Right ventricle myocardium superior (tissue), 1 donor: ENCODE measurements around the gene GSG1L2. TPM values are rescaled to one million over a fixed set of nuclear protein-coding genes. Genes with fewer than 3 reads are reported as not detected.
"Not testable (repeated sequence)": the region's sequence is repeated elsewhere in the genome, so short reads cannot be mapped to it uniquely, and the experiment has no call there.

Source experiments
- ATAC-seq: fragments of 200-7000 bp; cut with Tn5 transposase; one replicate; pipeline ENCODE4 v1.9.1; 2020; ENCODE audit warnings: mild to moderate bottlenecking; ENCODE audit not compliant: poor library complexity
- DNase-seq: peaks from one replicate; pipeline ENCODE4 v3.0.0-alpha.2; 2020
- intact Hi-C: fragments of 100-400 bp; cut with DNase I; formaldehyde crosslinking; loops from one replicate; pipeline ENCODE4 v1.11.2; 2022
- total RNA-seq: library from RNA; stranded (reverse); fragmentation: NEBNext Ultra II Directional; extraction: Animal tissue kit (Norgen Biotek cat#: 25700); gene quantifications from one replicate; pipeline ENCODE4 v1.2.1, GENCODE V29; 2021
- donor health status: DM: no; HTN: yes; CAD: no; lungs with severe emphysema.

The GSG1L2 gene
- total RNA-seq, 1 donor from 2014 or later, result not detected

DNA sequence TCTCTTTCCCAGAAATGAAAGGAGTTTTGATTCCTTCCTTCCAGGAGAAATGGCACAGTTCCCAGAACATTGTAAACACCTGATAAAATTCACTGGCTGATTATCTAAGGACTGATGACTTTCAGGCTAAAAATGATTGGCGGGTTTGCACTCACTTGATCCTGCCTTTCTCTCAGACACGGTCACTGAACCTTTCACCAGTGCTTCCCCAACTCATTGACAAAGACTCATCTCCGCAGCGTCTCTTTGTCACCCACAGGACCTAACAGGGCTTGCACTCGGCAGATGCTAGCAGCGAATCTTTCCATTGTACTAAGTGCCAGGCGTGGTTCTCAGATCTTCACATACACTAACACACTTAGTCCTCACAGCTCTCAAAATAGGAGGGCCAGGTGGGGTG is 23.2 kb downstream of the GSG1L2 start:
- intact Hi-C loops, result loop anchor here (10.0 kb wide), 1 partner anchor 86 kb away; no protein-coding TSS in a partner anchor
- DNase-seq (no peak), ATAC-seq (peak; percentile 44)

DNA sequence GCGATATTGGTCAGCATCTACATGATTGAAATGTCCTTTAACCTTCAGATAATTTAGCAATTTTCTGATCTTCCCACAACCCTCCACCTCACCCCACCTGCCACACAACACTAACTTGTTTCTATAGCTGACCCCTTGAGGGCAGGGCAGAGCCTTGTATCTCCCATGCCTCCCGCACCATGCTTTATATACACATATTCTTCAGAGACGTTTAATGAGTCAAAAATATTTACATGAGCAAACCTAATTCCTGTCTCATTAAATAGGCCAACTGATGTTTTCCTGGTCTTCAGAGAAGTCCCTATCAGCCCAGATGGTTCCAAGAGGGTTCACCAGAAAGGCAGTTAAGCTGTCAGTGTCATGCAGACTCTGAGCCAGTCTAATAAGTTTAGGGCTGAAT is 23.9 kb downstream of the GSG1L2 start:
- intact Hi-C loops, result loop anchor here (10.0 kb wide), 1 partner anchor 87 kb away; no protein-coding TSS in a partner anchor
- no peak for ATAC-seq

GRCh38 chr17:9792181-9792840 is 29.6 kb downstream of the GSG1L2 start:
- intact Hi-C loops, result loop anchor here (10.0 kb wide), 1 partner anchor 92 kb away; no protein-coding TSS in a partner anchor
- ATAC-seq, result no peak
- DNase-seq, result no peak

More for the DNA sequence above, 23.9 kb downstream of the GSG1L2 start:
- DNase-seq, result no peak

GRCh38 chr17:9790889-9791876 is 30.7 kb downstream of the GSG1L2 start, which contains the start of gene DHRS7C:
TSS of gene DHRS7C (minus strand) at chr17:9791592. CDS start at chr17:9791284, 308 bp downstream.
- intact Hi-C loops, result loop anchor here (10.0 kb wide), 1 partner anchor 94 kb away; no protein-coding TSS in a partner anchor
- DNase-seq (peak; percentile 66), ATAC-seq (peak; percentile 93)

DNA sequence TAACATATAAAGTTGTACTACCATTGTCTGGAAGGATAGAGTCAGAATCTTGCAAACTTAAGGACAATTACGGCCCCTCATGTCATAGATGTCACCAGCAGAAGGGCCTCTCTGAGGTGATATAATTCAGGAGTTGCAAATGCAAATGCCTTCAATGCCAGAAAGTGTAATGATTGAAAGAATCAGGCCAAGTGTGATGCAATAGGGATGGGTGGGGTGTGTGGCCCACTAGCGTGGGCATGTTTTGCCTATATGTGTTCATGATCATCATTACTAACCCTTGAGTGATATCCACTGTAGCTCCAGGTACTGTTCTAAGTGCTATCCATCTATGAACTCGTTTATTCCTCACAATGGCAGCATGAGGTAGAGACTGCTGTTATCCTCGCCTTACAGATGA is 31.6 kb downstream of the GSG1L2 start:
- intact Hi-C loops, result loop anchor here (10.0 kb wide), 1 partner anchor 94 kb away; no protein-coding TSS in a partner anchor
- ATAC-seq, result no peak

DNA sequence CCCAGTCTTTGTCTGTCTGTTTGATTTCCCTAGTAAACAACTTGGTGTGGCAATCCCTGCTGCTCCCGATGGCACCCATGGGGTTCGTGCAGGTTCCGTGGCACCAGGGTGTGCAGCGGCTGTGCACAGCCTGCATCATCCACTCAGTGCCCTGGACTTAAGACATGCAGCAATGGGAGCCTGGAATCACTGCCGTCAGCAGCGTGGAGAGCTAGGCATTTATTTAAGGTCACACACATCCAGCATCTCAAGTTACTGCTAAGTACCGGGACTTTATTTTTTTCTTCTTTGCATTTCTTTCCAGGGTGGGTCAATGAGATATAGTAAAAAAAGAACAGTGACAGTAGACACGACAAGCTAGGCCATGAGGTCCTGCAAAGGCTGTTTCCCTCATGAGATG is 33.3 kb downstream of the GSG1L2 start:
- DNase-seq, result no peak
- no peak for ATAC-seq
- intact Hi-C loops, result no loop called here

More for the DNA sequence above, 31.6 kb downstream of the GSG1L2 start:
- no peak for DNase-seq

DNA sequence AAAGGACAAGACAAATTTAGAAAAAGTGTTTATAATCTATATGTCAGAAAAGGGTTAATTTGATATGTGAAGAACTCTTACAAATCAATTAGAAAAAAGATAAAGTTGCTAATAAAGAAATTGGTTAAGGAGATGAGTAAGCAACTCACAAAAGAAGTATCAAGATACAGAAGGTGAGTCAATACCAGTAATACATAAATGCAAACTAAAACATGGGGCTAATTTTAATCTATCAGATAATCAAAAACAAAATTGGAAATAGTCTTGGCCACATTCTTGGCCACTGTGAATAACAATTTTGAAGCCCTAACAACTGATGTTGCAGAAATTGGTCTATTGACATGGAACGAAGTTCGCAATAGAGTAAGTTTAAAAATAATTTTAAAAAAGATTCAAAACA is 37.3 kb downstream of the GSG1L2 start:
- intact Hi-C loops, result no loop called here
- ATAC-seq (no peak), DNase-seq (no peak)

DNA sequence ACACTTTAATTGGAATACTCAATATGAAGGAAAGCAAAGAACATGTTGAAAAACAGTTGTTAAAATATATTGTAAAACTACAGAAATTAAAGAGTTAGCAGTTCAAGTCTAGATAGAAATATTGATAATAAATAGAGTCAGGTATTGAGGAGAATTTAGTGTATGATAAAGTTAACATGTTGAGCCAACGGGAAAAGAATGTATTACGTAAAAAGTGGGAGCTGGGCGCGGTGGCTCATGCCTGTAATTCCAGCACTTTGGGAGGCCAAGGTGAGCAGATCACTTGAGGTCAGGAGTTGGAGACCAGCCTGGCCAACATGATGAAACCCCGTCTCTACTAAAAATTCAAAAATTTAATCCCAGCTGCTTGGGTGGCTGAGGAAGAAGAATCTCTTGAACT is 38.4 kb downstream of the GSG1L2 start:
- DNase-seq, ATAC-seq, intact Hi-C loops: not testable (repeated sequence)

GRCh38 chr17:9783050-9783449 is 38.8 kb downstream of the GSG1L2 start:
- intact Hi-C loops, result no loop called here
- DNase-seq (no peak), ATAC-seq (no peak)

DNA sequence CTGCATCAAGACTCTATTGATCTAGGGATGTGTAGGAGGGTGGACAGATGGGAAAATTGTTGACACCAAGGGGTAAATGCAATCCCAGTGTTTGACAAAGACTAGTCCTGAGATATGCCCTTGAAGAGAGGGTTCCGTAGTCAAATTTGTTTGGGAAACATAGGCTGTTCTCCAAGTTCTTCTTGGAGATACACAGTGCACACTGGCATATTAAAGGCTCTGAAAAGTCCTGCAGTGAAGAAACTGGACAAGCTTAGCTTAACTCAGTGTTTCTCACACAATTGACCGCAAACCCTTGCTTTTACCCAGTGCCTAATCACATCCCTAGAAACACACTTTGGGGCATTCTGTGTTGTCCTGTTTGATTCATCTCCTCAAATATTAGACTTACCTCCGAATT is 41.3 kb downstream of the GSG1L2 start:
- intact Hi-C loops, result no loop called here
- DNase-seq (no peak), ATAC-seq (no peak)

DNA sequence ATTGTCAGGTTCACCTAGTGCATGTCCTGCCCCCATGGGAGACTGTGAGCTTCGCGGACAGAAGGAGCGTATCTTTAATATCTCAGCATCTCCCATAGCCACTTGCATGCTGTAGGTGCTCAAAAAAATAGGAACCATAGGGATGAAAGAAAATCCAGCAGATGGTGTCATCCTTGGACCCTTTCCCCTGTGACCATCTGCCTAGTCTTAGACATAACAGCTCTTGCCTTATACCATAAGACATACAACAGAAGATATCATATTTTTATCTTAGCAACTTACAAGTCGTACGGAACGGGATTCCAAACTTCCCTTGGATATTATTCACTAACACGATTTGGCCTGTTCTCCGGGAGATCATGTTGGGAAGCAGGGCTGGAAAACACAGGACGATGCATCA is 45.0 kb downstream of the GSG1L2 start:
- ATAC-seq (no peak), DNase-seq (no peak)
- intact Hi-C loops, result no loop called here

GRCh38 chr17:9772658-9773057 is 49.2 kb downstream of the GSG1L2 start:
- DNase-seq, result no peak
- intact Hi-C loops, result no loop called here
- ATAC-seq, result no peak

GRCh38 chr17:9771465-9771864 is 50.4 kb downstream of the GSG1L2 start:
- no peak for ATAC-seq
- intact Hi-C loops, result no loop called here
- DNase-seq, result no peak

DNA sequence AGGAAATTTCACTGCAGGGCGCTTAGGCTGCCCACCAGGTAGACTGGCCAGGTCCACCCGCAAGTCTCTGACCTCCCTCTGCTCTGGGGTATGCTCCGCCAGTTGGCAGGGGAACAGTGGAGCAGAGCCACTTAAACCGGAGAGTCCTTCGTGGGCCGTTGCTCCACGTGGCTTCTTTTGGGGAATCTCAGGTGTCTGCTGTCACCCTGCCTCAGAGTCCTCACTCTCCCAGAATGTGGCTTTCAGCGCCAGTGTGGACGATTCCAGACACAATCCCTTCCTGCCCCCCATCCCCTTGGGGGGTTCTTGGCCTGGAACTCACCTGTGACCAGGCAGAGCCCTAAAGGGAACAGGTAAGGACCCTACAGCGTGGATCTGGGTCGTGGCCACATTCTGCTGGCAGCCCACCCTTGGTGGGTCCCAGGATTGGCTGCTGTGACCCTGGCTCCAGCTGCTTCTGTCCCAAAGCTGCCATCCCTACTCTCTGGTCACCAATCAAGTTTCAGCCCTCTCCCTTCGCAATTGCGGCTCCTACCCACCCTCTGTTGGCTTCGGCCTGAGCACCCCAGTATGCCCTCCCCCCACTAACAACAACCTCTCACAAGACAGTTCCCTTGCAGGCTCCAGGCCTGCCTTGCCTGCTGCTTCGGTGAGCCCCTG is 52.7 kb downstream of the GSG1L2 start:
- DNase-seq, result no peak

DNA sequence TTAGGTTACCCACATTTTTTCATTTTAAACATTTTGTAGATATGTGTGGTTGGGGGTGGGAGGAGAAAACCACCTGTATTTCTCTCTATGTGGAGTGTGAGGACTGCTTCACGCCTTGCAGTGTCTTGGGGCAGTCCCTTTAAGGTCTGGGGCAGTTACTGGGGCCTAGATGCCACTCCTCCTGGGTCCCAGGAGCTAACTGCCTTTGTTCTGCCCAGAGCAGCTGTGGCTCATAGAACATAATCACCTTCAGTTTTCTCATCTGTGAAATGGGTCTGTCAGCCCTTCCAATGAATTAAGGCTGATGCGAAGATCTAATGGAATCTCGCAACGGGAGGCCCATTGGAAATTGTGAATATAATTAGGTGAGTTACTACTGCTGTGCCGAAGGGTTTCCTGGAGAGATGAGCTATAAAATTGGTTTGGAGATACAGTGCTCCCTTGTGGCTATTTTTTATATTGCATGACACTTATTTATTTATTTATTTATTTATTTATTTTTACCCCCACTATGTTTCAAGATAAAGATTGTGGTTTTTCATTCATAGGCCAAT is 53.4 kb downstream of the GSG1L2 start:
- no peak for ATAC-seq
- DNase-seq, result no peak
- intact Hi-C loops, result no loop called here

More for the DNA sequence above, 52.7 kb downstream of the GSG1L2 start:
- intact Hi-C loops, result no loop called here
- no peak for ATAC-seq

DNA sequence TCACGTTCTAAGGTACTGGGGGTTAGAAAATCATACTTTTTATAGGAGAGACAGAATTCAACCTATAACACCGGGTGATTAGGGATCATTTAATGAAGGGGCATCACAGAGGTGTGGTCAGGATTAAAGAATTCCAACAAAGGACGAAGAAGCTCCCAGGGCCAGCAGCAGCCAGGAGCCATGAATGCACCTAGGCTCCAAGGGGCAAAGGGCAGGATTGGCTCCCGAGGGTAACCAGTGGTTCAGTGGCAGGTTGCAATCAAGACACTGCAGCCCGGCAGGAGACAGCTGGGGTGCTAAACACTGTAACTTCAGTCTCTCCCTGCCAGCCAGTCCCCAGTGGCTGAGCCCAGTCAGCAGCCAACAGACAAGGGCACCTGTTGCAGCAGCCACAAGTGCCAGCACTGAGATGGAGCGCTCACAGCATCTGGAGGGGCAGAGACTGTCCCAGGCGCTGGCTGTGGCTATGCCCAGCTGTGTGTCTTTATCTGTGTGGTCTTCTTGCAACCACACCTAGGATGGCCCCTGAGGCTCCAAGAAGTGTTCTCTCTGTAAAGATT is 54.4 kb downstream of the GSG1L2 start:
- ATAC-seq (no peak), DNase-seq (no peak)
- intact Hi-C loops, result no loop called here

DNA sequence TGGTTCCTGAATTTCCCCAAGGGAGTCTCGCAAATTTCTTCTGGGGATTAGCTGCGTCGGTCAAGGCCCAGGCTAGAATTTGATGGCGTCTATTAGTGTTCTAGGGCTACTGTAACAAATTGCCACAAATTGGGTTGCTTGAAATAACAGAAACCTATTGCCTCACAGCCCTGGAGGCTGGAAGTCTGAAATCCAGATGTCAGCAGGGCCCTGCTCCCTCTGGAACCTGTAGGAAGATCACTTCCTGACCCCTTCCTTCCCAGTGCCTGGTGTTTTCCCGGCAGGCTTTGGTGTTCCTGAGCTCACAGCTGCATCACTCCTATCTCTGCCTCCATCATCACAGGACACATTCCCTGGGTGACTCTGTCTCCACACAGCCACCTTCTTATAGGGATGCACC is 54.9 kb downstream of the GSG1L2 start:
- DNase-seq, result no peak
- peak; percentile 11 for ATAC-seq
- intact Hi-C loops, result no loop called here

GRCh38 chr17:9765322-9765721 is 56.6 kb downstream of the GSG1L2 start:
- no peak for ATAC-seq
- DNase-seq, result no peak
- intact Hi-C loops, result no loop called here
